GM19438 (cell line): ENCODE results near the gene CLIP4.

Experiments
- ATAC-seq: cut with Tn5 transposase; IDR thresholded peaks from one replicate; pipeline ENCODE4 v1.9.1; 2021; ENCODE audit warnings: low read depth; ENCODE audit not compliant: unreplicated experiment

Gene CLIP4

DNA sequence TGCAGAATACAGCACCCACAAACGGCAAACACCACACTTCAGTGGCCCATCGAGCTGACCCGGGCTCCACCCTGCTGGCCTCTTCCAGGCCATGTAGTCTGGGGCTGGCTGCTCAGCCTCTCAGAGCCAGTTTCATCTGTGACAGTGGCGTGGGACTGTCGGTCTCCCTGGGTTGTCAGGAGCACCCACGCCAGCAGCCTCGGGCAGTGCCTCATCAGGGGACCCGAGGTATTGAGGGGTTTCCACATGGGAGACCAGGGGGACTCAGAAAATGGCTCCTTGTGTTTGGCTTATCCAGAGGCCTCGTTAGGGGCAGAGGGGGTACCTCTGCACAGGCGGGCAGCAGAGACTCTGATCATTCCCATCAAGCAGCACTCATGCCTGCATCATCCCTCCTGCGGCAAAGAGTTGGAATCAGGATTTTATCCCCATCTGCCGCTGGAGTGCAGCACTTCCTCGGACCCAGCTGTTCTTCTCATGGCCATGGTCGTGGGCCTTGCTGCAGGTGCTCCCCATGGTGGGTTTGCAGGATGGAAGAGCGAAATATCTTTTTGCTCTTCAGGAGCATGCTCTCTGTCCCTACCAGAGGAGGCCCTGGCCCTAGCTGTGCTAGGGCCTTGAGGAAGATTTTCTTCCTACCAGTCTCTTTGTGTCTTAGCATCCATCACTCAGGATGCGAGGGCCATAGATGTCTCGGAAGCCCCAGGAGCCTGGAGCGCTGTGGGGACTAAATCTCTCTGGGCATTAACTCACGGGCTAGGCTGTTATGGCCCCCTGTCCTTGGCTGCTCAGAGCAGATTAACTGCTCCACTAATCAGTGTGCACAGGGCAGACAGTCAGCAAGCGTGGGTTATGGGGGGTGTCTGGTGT lies 100.8 kb downstream of the CLIP4 start:
- ATAC-seq, result no peak

DNA sequence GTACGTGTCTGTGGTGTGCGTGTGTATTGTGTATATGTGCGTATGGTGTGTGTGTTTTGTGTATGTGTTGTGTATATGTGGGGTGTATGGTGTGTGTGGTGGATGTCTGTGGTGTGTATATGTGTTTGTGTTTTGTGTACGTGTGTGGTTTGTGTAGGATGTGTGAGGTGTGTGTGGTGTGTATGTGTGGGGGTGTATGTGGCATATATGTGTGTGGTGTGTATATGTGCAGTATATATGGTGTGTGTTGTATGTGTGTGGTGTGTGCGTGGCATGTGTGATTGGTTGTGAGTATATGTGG lies 101.3 kb downstream of the CLIP4 start:
- no peak for ATAC-seq

DNA sequence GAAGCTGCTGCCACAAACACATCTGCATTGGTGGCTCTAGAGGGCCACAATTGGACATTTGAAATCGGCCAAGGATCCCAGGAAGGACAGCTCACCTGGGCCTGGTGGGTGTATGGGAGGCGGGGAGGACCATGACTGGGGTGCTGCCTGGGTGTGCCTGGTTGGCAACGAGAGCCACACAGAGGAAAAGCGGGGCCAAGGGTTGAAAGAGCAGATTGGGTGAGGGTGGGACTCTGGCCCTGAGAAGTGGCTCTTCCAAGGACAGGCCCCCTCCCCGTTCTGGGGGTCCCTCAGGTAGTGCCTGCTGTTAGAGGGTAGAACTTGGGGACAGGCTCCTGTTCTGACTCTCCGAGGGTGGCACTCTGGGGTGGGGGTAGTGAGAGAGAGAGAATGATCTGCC lies 102.9 kb downstream of the CLIP4 start:
- ATAC-seq, result no peak

DNA sequence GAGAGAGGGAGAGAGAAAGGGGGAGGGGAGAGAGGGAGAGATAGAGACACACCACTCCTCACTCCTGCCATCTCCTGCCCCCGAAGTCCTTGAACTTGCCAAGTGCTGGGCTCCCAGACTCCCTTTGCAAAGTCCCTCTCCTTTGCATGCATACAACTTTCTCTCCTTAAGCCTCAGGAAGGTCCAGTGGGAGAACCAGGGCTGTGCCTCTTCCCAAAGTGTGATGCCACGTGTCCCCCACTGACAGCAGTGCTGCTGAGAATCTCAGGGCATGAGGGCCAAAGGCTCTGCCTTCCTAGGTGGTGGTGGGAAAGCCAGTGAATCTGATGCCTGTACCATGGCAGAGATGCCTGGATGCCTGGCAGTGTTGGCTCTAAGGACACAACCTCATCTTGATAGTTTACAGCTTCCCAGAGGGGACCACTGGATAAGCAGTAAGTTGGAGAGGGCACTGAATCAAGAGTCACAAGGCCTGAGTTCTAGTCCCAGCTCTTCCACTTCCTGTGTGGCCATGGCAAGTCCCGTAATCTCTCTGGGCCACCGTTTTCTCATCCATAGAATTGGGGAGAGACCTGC lies 103.4 kb downstream of the CLIP4 start:
- no peak for ATAC-seq

GRCh38 chr2:29219374-29219773 lies 104.2 kb downstream of the CLIP4 start:
- no peak for ATAC-seq

DNA sequence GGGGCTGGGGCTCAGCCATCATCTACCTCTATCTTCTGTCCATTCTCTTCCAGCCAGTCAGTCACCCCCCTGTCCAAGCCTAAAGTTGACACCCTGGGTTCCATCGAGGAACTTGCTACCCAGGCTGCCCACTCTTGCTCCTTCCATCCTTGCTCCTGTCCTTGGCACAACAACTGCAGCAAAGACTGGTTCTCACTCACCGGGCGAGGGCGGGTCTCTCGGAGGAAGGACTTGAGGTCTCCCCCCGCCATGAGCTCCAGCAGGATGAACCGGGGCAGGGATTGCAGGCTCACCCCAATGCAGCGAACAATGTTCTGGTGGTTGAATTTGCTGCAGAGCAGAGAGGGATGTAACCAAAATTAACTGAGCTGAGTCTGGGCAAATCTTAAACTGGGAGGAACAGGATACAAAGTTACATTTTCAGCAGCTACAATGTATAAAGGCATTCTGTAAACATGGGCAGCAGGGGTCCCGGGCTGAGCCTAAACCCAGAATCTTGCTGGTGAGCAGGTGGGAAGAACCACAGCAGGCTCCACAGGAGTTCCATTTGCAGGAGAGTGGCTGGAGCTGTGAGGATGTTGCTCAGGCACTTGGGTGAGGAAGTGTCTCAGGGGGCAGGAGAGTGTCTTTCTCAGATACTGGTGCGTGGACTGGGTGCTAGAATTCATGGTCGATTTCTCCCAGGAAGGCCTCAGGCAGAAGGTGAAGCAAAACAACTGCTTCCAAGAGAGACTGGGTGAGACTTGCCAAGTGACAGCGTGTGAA lies 105.5 kb downstream of the CLIP4 start:
- ATAC-seq, result no peak

- no peak for ATAC-seq
These were observed 107.4 kb downstream of the CLIP4 start for GRCh38 chr2:29222381-29223179.

DNA sequence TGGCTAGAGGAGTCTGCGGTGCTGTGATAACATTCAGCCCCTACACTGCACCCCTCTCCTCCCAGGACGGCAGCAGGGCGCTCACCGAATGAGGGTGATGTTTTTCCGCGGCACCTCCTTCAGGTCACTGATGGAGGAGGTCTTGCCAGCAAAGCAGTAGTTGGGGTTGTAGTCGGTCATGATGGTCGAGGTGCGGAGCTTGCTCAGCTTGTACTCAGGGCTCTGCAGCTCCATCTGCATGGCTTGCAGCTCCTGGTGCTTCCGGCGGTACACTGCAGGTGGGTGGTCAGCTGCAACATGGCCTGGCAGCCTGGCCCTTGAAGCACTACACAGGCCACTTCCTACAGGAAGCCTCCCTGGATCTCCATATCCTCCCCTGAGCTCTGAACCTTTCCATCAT lies 108.0 kb downstream of the CLIP4 start:
- ATAC-seq, result no peak

DNA sequence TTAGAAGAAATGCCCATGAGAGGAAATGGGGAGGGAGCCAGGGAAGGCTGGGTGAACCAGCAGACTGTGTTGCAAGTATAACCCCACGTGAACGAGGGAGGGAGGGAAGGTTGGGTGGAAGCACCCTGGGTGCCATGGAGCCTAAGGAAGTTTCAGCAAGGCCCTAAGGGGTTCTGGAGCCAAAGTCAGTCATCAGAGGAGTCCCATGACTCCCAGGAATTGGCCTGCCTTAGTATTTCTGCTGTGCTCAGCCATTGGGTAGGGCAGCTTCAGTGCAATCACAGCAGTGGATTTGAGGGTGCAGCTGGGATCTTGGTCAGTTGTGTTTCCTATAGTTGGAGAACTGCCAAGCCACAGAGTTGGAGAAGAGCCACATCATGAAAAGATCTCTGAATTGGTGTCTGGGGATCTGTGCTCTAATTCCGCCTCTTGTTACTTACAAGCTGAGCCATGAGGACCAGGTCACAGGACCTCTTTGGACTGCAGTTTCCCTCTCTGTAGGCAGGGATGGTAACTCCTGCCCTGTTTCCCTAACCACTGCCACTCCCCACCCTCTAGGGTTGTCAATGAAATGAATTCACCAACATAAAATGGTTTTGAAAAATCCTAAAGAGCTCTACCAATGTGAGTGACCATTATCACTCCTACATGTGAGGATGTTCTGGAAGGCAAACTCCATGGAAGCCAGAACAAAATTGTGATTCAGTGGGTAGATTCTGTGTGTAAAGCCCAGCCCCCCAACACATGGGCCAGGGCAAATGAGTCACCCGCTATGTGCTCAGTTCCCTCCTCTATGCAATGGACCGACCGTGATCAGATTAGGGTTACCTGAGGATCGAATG lies 108.9 kb downstream of the CLIP4 start:
- ATAC-seq, result no peak

DNA sequence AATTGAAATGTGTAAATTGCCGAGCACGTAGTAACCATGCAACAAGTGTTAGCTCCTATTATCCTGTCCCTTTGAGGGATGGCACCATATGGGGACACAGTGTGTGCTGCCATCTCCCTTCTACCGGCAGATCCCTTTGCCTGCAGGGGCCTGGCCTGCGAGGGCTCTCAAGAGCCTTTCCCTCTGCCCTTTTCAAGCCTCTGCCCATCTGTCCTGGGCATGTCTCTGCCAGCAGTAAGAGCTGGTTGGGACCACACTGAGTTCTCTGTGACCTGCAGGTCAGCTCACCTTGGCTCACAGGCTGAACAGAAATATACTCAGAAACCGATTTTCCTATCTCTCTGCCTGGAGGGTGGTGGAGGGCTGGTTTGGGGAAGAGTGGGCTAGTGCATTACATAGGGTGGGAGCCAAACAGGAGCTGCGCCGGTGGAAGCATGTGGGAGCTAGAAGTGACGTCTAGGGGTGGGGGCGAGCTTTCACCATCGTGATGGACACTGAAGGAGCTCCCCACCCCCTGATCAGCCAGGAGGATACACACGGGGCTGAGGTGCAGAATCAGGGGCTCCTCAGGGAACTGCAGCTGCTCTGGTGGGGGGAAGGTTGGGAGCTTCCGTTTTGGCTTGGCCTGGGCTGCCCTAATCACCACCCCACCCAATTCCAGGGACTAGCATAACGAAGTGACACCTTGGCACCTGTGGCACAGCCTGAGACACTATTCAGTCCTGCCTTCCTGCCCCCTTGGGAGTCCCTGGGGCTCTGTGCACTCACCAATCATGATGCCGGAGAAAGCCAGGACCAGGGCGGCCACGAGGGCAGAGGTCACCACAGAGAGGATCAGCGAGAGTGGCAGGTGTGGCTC lies 109.7 kb downstream of the CLIP4 start:
- no peak for ATAC-seq

GRCh38 chr2:29225814-29226213 lies 110.6 kb downstream of the CLIP4 start:
- no peak for ATAC-seq

DNA sequence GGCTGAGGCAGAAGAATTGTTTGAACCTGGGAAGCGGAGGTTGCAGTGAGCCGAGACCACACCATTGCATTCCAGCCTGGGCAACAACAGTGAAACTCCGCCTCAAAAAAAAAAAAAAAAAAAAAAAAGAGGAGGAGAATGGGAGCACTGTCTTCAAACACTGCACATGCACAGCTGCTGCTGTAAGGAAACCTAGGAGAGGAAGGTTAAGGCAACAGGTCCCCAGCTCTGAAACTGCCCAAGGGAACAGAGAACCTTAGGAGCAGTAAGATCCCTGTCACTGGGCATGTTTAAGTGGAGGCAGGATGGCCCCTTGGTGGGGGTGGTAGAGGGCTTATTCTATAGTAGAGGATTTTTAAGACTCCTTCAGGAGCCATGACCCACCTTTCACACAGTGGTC lies 111.2 kb downstream of the CLIP4 start:
- no peak for ATAC-seq

DNA sequence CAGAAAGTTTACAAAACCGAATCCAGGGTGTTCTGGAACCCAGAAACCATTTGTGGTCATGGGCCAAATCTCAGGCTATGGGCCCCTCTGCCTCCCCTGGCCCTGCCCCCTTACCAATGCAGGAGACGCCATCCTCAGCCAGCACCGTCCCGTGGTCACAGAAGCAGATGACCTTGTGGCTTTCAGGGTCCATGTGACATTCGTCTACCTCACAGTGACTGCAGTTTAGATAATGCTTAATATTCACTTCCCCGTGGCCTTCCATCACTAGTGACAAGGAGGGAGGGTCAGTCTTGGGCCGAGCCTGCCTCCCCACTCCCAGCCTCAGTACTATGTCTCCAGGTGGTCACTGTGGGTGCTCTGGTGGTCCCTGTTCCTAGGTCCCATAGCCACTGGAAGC lies 111.6 kb downstream of the CLIP4 start:
- no peak for ATAC-seq

- no peak for ATAC-seq
These were observed 112.9 kb downstream of the CLIP4 start for GRCh38 chr2:29227935-29228675.

- no peak for ATAC-seq
These were observed 113.7 kb downstream of the CLIP4 start for GRCh38 chr2:29228947-29229346.

DNA sequence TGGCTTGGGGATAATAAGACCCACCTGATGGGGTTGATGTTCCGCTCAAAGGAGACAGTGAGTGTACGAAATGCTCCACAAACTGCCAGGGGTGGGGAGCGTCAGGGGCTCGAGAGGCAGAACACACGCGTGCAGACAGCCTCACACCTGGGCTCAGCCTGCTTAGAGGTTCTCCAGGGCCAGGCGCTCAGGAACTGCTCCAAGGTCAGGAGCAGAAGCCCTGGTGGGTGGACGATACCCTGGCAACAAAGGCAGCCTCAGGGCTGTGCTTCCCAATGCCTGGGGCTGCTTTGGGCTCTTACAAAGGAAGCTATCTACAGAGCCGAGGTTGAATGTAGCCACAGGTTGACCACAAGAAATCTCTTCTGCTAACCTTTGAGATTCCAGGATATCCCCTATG lies 114.4 kb downstream of the CLIP4 start:
- ATAC-seq, result no peak

- ATAC-seq, result no peak
These were observed 116.8 kb downstream of the CLIP4 start for GRCh38 chr2:29232041-29232440.

- no peak for ATAC-seq
These were observed 118.2 kb downstream of the CLIP4 start for GRCh38 chr2:29233428-29233827.
